ENCODE data around the gene MCM3.

DNA sequence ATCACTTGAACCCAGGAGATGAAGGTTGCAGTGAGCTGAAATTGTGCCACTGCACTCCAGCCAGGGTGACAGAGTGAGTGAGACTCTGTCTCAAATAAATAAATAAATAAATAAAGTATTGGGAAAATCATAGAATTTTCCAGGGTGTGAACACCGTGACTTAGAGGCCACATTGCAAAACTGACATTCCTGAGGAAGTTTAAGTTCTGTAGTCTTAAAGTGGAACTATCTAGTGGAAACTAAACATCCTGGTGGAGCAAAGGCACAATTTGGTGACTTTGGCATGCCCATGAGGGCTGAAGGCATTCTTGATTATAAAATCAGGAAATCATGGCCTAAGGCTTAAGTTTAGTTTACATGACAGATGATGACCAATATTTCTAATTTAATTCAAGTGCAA is 32.7 kb upstream of the MCM3 start:
- TF ChIP-seq, protein P1, sequence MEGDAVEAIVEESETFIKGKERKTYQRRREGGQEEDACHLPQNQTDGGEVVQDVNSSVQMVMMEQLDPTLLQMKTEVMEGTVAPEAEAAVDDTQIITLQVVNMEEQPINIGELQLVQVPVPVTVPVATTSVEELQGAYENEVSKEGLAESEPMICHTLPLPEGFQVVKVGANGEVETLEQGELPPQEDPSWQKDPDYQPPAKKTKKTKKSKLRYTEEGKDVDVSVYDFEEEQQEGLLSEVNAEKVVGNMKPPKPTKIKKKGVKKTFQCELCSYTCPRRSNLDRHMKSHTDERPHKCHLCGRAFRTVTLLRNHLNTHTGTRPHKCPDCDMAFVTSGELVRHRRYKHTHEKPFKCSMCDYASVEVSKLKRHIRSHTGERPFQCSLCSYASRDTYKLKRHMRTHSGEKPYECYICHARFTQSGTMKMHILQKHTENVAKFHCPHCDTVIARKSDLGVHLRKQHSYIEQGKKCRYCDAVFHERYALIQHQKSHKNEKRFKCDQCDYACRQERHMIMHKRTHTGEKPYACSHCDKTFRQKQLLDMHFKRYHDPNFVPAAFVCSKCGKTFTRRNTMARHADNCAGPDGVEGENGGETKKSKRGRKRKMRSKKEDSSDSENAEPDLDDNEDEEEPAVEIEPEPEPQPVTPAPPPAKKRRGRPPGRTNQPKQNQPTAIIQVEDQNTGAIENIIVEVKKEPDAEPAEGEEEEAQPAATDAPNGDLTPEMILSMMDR (IDR thresholded peaks at IDR 0.05): no peak
- no peak for TF ChIP-seq POLR2A (IDR thresholded peaks at IDR 0.05)
- TF ChIP-seq EP300 (IDR thresholded peaks at IDR 0.05): no peak

All from tibial nerve (tissue), 4 donors.